GM12878 (cell line): Measurements from ENCODE around the gene PTEN. TPM values are rescaled to one million over a fixed set of nuclear protein-coding genes. Genes with fewer than 3 reads are reported as not detected.

ENCODE experiments used
- ATAC-seq: fragments of 200-7000 bp; cut with Tn5 transposase; 3 replicates; pipeline ENCODE4 v1.9.1; 2020; ENCODE audit warnings: mild to moderate bottlenecking, moderate library complexity
- BruUV-seq: library from RNA; stranded (reverse); fragments of 400-500 nt; replicated peaks from 2 replicates; lab custom pipeline; 2021; lab: Mats Ljungman, UMichigan
- CTCF ChIA-PET: fragments of 300-600 bp; sonication (Branson Sonifier 250); formaldehyde crosslinking; extraction: SDS; loops from one replicate; lab custom pipeline; 2021; ENCODE audit warnings: inconsistent platforms; lab: Yijun Ruan, JAX
- POLR2A ChIA-PET: fragments of 350-600 bp; formaldehyde crosslinking; extraction: SDS; loops from one replicate; lab custom pipeline; 2021; ENCODE audit warnings: inconsistent platforms; lab: Charles Lee
- RAD21 ChIA-PET: fragments of 300-600 bp; sonication (Branson Sonifier 250); formaldehyde crosslinking; loops from one replicate; lab custom pipeline; 2023; ENCODE audit warnings: antibody characterized with exemption; ENCODE audit not compliant: unreplicated experiment; lab: Charles Lee
- SMC1A ChIA-PET: fragments of 300-600 bp; sonication (Branson Sonifier 250); formaldehyde crosslinking; loops from one replicate; lab custom pipeline; 2023; ENCODE audit not compliant: unreplicated experiment, uncharacterized antibody; lab: Charles Lee
- DNase-seq: peaks from one replicate; pipeline ENCODE4 v3.0.0-alpha.2; 2011; ENCODE audit warnings: low read depth, low spot score
- FAIRE-seq: peaks from 3 replicates; lab custom pipeline; 2011; peaks lifted over from hg19 to GRCh38; lab: Jason Lieb, UNC
- H2AFZ ChIP-seq: 2 replicates; pipeline ENCODE4 v1.6.0; 2011; ENCODE audit warnings: low read depth, low read length, control low read depth; ENCODE audit not compliant: control insufficient read depth
- H3K27ac ChIP-seq: 2 replicates; pipeline ENCODE4 v1.5.1; 2011; ENCODE audit warnings: control low read depth; ENCODE audit not compliant: control insufficient read depth, insufficient read depth
- H3K27me3 ChIP-seq, 2 experiments: replicated peaks in 1 of 2; 2 replicates each; pipeline versions ENCODE4 v1.6.0 to v1.6.1; 2011; ENCODE audit warnings: low read length in 1 of 2; ENCODE audit not compliant: control insufficient read depth in 2 of 2, insufficient read depth in 2 of 2
- H3K36me3 ChIP-seq, 2 experiments: 2 replicates each; pipeline ENCODE4 v1.5.1; 2011; ENCODE audit warnings: low read length in 1 of 2; ENCODE audit not compliant: control insufficient read depth in 2 of 2, insufficient read depth in 2 of 2
- H3K4me1 ChIP-seq: 2 replicates; pipeline ENCODE4 v1.6.1; 2011; ENCODE audit warnings: mild to moderate bottlenecking, low read length, moderate library complexity, mixed read lengths; ENCODE audit not compliant: control insufficient read depth, insufficient read depth
- H3K4me2 ChIP-seq: 2 replicates; pipeline ENCODE4 v1.6.0; 2011; ENCODE audit warnings: control low read depth; ENCODE audit not compliant: control insufficient read depth, insufficient read depth
- H3K4me3 ChIP-seq: fragments of 200-600 bp; sonication (generic); 2 replicates; pipeline ENCODE4 v1.5.1; 2016
- H3K79me2 ChIP-seq: 2 replicates; pipeline ENCODE4 v1.6.0; 2011; ENCODE audit warnings: low read length; ENCODE audit not compliant: control insufficient read depth, insufficient read depth
- H3K9ac ChIP-seq: 2 replicates; pipeline ENCODE4 v1.8.0; 2011; ENCODE audit warnings: low read length, control low read depth, mixed read lengths; ENCODE audit not compliant: control insufficient read depth, insufficient read depth
- H3K9me3 ChIP-seq: replicated peaks from 3 replicates; pipeline ENCODE4 v1.5.1; 2011; ENCODE audit warnings: mild to moderate bottlenecking, low read length; ENCODE audit not compliant: control insufficient read depth, insufficient read depth
- H4K20me1 ChIP-seq: 2 replicates; pipeline ENCODE4 v1.6.0; 2011; ENCODE audit not compliant: control insufficient read depth, insufficient read depth
- CEBPZ ChIP-seq: fragments of 150-350 bp; IDR thresholded peaks from 2 replicates; pipeline ENCODE4 v1.6.1; 2016; ENCODE audit warnings: low read depth, low read length
- EGR1 ChIP-seq, 2 experiments: IDR thresholded peaks; 1 replicate in 1 of 2; 2 replicates in 1 of 2; pipeline ENCODE4 v1.6.1; 2011 to 2012; ENCODE audit warnings: low read depth in 2 of 2, low read length in 2 of 2, borderline replicate concordance in 1 of 2, mild to moderate bottlenecking in 1 of 2, moderate library complexity in 1 of 2
- ESRRA ChIP-seq: IDR thresholded peaks from 2 replicates; pipeline ENCODE4 v1.6.1; 2012; ENCODE audit warnings: mild to moderate bottlenecking, low read length, improper control_type of control experiment
- EZH2 ChIP-seq: IDR thresholded peaks from 2 replicates; pipeline ENCODE4 v1.6.1; 2012; ENCODE audit warnings: low read depth, mild to moderate bottlenecking, control low read depth, inconsistent platforms, low read length, borderline replicate concordance; ENCODE audit not compliant: control insufficient read depth
- FOXK2 ChIP-seq: fragments of 450-650 bp; IDR thresholded peaks from 2 replicates; pipeline ENCODE4 v1.6.1; 2017; ENCODE audit warnings: mild to moderate bottlenecking, moderate library complexity
- IKZF1 ChIP-seq: fragments of 450-650 bp; conservative IDR thresholded peaks from 2 replicates; pipeline ENCODE4 v1.6.1; 2017; ENCODE audit warnings: antibody characterized with exemption, mild to moderate bottlenecking
- NFXL1 ChIP-seq: fragments of 450-650 bp; IDR thresholded peaks from 2 replicates; pipeline ENCODE4 v1.6.1; 2017; ENCODE audit warnings: antibody characterized with exemption, mild to moderate bottlenecking, borderline replicate concordance
- RBBP5 ChIP-seq: fragments of 200-600 bp; sonication (generic); conservative IDR thresholded peaks from 2 replicates; pipeline ENCODE4 v1.6.1; 2016
- SREBF2 ChIP-seq: IDR thresholded peaks from 2 replicates; pipeline ENCODE4 v1.6.1; 2012; ENCODE audit warnings: mild to moderate bottlenecking, low read length
- SUZ12 ChIP-seq: fragments of 200-600 bp; sonication (generic); IDR thresholded peaks from one replicate; pipeline ENCODE4 v1.6.1; 2018; ENCODE audit warnings: antibody characterized with exemption, mild to moderate bottlenecking; ENCODE audit not compliant: unreplicated experiment
- YBX1 ChIP-seq: fragments of 450-650 bp; IDR thresholded peaks from 2 replicates; pipeline ENCODE4 v1.6.1; 2016; ENCODE audit warnings: antibody characterized with exemption
- ZNF384 ChIP-seq: IDR thresholded peaks from 2 replicates; pipeline ENCODE4 v1.6.1; 2012; ENCODE audit warnings: low read depth, mild to moderate bottlenecking, low read length, improper control_type of control experiment, borderline replicate concordance
- WGBS: methylation state at CpG from one replicate; pipeline ENCODE4 v1.1.6; 2016; ENCODE audit warnings: low lambda C conversion rate; ENCODE audit not compliant: insufficient replicate concordance, insufficient coverage; ENCODE audit errors: missing lambda C conversion rate; 5-methylcytosine and 5-hydroxymethylcytosine counted together
- in situ Hi-C: fragments of 300-500 bp; cut with MboI; formaldehyde crosslinking; loops from 9 replicates; pipeline ENCODE4 v1.14.3; 2018; ENCODE audit warnings: mixed read lengths
- intact Hi-C: fragments of 100-400 bp; cut with micrococcal nuclease; formaldehyde crosslinking; loops from one replicate; pipeline ENCODE4 v1.14.2; 2022; ENCODE audit not compliant: unreplicated experiment
- polyA plus RNA-seq, 11 experiments: library from polyadenylated mRNA; depleted of rRNA in 4 of 11; unstranded in 6 of 11; stranded (reverse) in 5 of 11; fragments of >200 nt; fragmentation: Nextera tagmentation in 4 of 11; fragmentation: Illumina TruSeq in 1 of 11; extraction: Ambion mirVana in 4 of 11; extraction: Trizol in 1 of 11; gene quantifications; 1 replicate in 1 of 11; 2 replicates in 10 of 11; pipeline versions ENCODE4 v1.2.1 to v1.2.3, GENCODE V29; 2011 to 2016; ENCODE audit warnings: inconsistent platforms in 2 of 11, missing spikeins in 2 of 11, low read depth in 1 of 11
- total RNA-seq, 4 experiments: library from RNA; depleted of rRNA in 3 of 4; stranded (reverse); fragments of >200 nt in 3 of 4; fragmentation: Illumina TruSeq in 1 of 4; extraction: Trizol in 1 of 4; gene quantifications; 2 replicates each; pipeline versions ENCODE4 v1.2.1 to v1.2.3, GENCODE V29; 2013 to 2021

PTEN gene
- total and polyA plus RNA-seq, 10 of the 15 experiments (the other 5 are each of a cell fraction or from before 2014, with no cell fraction given) = 26.1 to 175 (median 58.1) TPM

- H3K4me1 ChIP-seq = peaks cover 8% of the 10 kb centered on the region
- ChIA-PET SMC1A (interaction anchor here (1.4 to 2.3 kb wide), 2 partner anchors 11 to 34 kb away, joined by 4 to 6 read pairs; no protein-coding TSS in a partner anchor), CTCF (interaction anchor here (1.2 kb wide), 1 partner anchor 194 kb away, joined by 5 read pairs; no protein-coding TSS in a partner anchor), RAD21 (no interaction called here), POLR2A (no interaction called here)
- no TSS peak for BruUV-seq
- no peaks in the 10 kb centered on the region for H3K27me3 ChIP-seq
- H3K27ac ChIP-seq = no peak overlapping the region
- peaks cover 100% of the 10 kb centered on the region for H3K79me2 ChIP-seq
- ATAC-seq (no peak), FAIRE-seq (no peak), DNase-seq (no peak)
- peaks cover 10% of the 10 kb centered on the region for H3K9me3 ChIP-seq
- TF ChIP-seq RBBP5 (no peak), EZH2 (no peak), SREBF2 (no peak), IKZF1 (no peak), ESRRA (no peak), FOXK2 (no peak), EGR1 (IDR thresholded peaks at IDR 0.05; ENCODE audit: borderline replicate concordance in 1 of 2, low read depth in 2 of 2, low read length in 2 of 2) (no peak), NFXL1 (no peak), ZNF384 (no peak), YBX1 (no peak), SUZ12 (no peak), CEBPZ (no peak)
- H3K4me2 ChIP-seq = no peak overlapping the region
- peaks cover 6 to 24% of the 10 kb centered on the region in 2 experiments for H3K36me3 ChIP-seq
- in situ Hi-C loops (no loop called here), intact Hi-C loops (loop anchor here (5.0 kb wide), 1 partner anchor 41 kb away; no protein-coding TSS in a partner anchor)
- no peak overlapping the region for H3K4me3 ChIP-seq
- no peaks in the 10 kb centered on the region for H4K20me1 ChIP-seq
- H3K9ac ChIP-seq = no peak overlapping the region
- H2AFZ ChIP-seq = no peak overlapping the region
- 96% methylated on average over 4 of the region's 4 CpGs for WGBS
These were observed 59.8 kb downstream of the PTEN start for GRCh38 chr10:87923233-87923632.
